Natural killer cell (primary cell): ENCODE measurements around the gene USP3. TPM values are rescaled to one million over a fixed set of nuclear protein-coding genes. Genes with fewer than 3 reads are reported as not detected.
A peak's percentile ranks its signal among the peaks of the same experiment; 100 is the strongest.

Source experiments
- ATAC-seq, 3 donors: fragments of 150-1000 bp in 2 of 3; fragments of 200-7000 bp in 1 of 3; cut with Tn5 transposase; 1 replicate in 1 of 3; 2 replicates in 2 of 3; pipeline ENCODE4 v1.10.0; 2021; ENCODE audit warnings: mild to moderate bottlenecking in 2 of 3, moderate library complexity in 2 of 3
- DNase-seq, 2 donors: peaks; one replicate each; pipeline versions ENCODE4 v3.0.0 to v3.0.0-alpha.2; 2013 to 2021; ENCODE audit warnings: mixed read lengths in 1 of 2
- H3K27ac ChIP-seq: one replicate; pipeline ENCODE4 v1.5.1; 2013; ENCODE audit warnings: mild to moderate bottlenecking, low read length
- H3K27me3 ChIP-seq: one replicate; pipeline ENCODE4 v1.6.1; 2013; ENCODE audit warnings: low read length; ENCODE audit not compliant: control insufficient read depth, insufficient read depth
- H3K36me3 ChIP-seq: one replicate; pipeline ENCODE4 v1.6.1; 2013; ENCODE audit warnings: low read length; ENCODE audit not compliant: control insufficient read depth, insufficient read depth
- H3K4me1 ChIP-seq: one replicate; pipeline ENCODE4 v1.6.1; 2013; ENCODE audit warnings: low read length; ENCODE audit not compliant: control insufficient read depth, insufficient read depth
- H3K4me3 ChIP-seq: one replicate; pipeline ENCODE4 v1.5.1; 2013; ENCODE audit warnings: low read length
- H3K9me3 ChIP-seq: one replicate; pipeline ENCODE4 v1.6.1; 2013; ENCODE audit warnings: low read length; ENCODE audit not compliant: control insufficient read depth, insufficient read depth
- H3K27ac Mint-ChIP-seq, 2 donors: one replicate each; pipeline ENCODE4 v1.8.0; 2022; ENCODE audit warnings: mild to moderate bottlenecking in 2 of 2, mixed read lengths in 2 of 2, moderate library complexity in 1 of 2
- H3K27me3 Mint-ChIP-seq, 2 donors: one replicate each; pipeline ENCODE4 v1.8.0; 2022; ENCODE audit warnings: low read depth in 2 of 2, mixed read lengths in 2 of 2
- H3K36me3 Mint-ChIP-seq: one replicate; pipeline ENCODE4 v1.8.0; 2022; ENCODE audit warnings: mixed read lengths
- H3K4me1 Mint-ChIP-seq, 2 donors: one replicate each; pipeline ENCODE4 v1.8.0; 2022; ENCODE audit warnings: mixed read lengths in 2 of 2
- H3K4me3 Mint-ChIP-seq: one replicate; pipeline ENCODE4 v1.8.0; 2022; ENCODE audit warnings: mild to moderate bottlenecking, moderate library complexity, mixed read lengths
- H3K9me3 Mint-ChIP-seq, 2 donors: one replicate each; pipeline ENCODE4 v1.8.0; 2022; ENCODE audit warnings: mixed read lengths in 2 of 2
- CTCF ChIP-seq: fragments of 200-600 bp; IDR thresholded peaks from one replicate; pipeline ENCODE4 v1.8.0; 2022; ENCODE audit warnings: antibody characterized with exemption
- WGBS: methylation state at CpG from one replicate; pipeline ENCODE4 v1.1.7; 2013; ENCODE audit warnings: missing lambda C conversion rate; ENCODE audit not compliant: insufficient coverage; 5-methylcytosine and 5-hydroxymethylcytosine counted together
- intact Hi-C: fragments of 100-400 bp; cut with micrococcal nuclease; formaldehyde crosslinking; loops from one replicate; pipeline ENCODE4 v1.14.2; 2022
- total RNA-seq, 4 donors: library from RNA; stranded (reverse); fragments of 120-200 nt in 1 of 4; gene quantifications; one replicate each; pipeline versions ENCODE4 v1.2.3 to v1.2.4, GENCODE V29; 2013 to 2022

The USP3 gene
- total RNA-seq, 3 donors from 2014 or later (not counting 1 experiment from before 2014, with no cell fraction given): 163 to 187 (median 169) TPM

GRCh38 chr15:63499175-63499549 is 5.2 kb upstream of the USP3 start:
- Mint-ChIP-seq H3K9me3 (no peaks in the 10 kb centered on the region), H3K27ac (no peak overlapping the region), H3K4me3 (peak overlapping the region; percentile 81), H3K36me3 (no peaks in the 10 kb centered on the region), H3K4me1 (peaks cover 35 to 65% of the 10 kb centered on the region in 2 donors), H3K27me3 (no peaks in the 10 kb centered on the region)
- intact Hi-C loops: loop anchor here (5.0 kb wide), 2 partner anchors 393 to 593 kb away; partner anchors contain the start of gene CIAO2A
- ATAC-seq (no peak), DNase-seq (no peak)
- Histone ChIP-seq H3K36me3 (no peaks in the 10 kb centered on the region), H3K4me1 (peaks cover 92% of the 10 kb centered on the region), H3K27me3 (no peaks in the 10 kb centered on the region), H3K27ac (peak overlapping the region; percentile 99), H3K9me3 (peaks cover 8% of the 10 kb centered on the region), H3K4me3 (no peak overlapping the region)
- 88% methylated on average over 4 of the region's 6 CpGs for WGBS
- no peak for TF ChIP-seq CTCF

- Mint-ChIP-seq H3K9me3 (no peaks in the 10 kb centered on the region), H3K27me3 (no peaks in the 10 kb centered on the region), H3K4me3 (peak overlapping the region; percentile 45), H3K36me3 (no peaks in the 10 kb centered on the region), H3K4me1 (peaks cover 35 to 65% of the 10 kb centered on the region in 2 donors), H3K27ac (no peak overlapping the region)
- Histone ChIP-seq H3K4me1 (peaks cover 88% of the 10 kb centered on the region), H3K27ac (peak overlapping the region; percentile 99), H3K27me3 (no peaks in the 10 kb centered on the region), H3K4me3 (no peak overlapping the region), H3K36me3 (no peaks in the 10 kb centered on the region), H3K9me3 (peaks cover 8% of the 10 kb centered on the region)
- ATAC-seq: no peak
- no peak for DNase-seq
- TF ChIP-seq CTCF: no peak
- whole genome bisulfite sequencing: 97% methylated on average over 4 of the region's 4 CpGs
- intact Hi-C loops: loop anchor here (5.0 kb wide), 3 partner anchors 393 to 593 kb away; partner anchors contain the start of gene CIAO2A
Measured at GRCh38 chr15:63499611-63500010, 4.8 kb upstream of the USP3 start.

- Mint-ChIP-seq H3K4me1 (peaks cover 28 to 61% of the 10 kb centered on the region in 2 donors), H3K9me3 (no peaks in the 10 kb centered on the region), H3K36me3 (no peaks in the 10 kb centered on the region), H3K27me3 (no peaks in the 10 kb centered on the region), H3K4me3 (peak overlapping the region; percentile 30), H3K27ac (no peak overlapping the region)
- ATAC-seq: no peak
- Histone ChIP-seq H3K27ac (peak overlapping the region; percentile 99), H3K36me3 (no peaks in the 10 kb centered on the region), H3K27me3 (no peaks in the 10 kb centered on the region), H3K4me1 (peaks cover 80% of the 10 kb centered on the region), H3K9me3 (peaks cover 8% of the 10 kb centered on the region), H3K4me3 (no peak overlapping the region)
- no peak for TF ChIP-seq CTCF
- intact Hi-C loops: loop anchor here (5.0 kb wide), 1 partner anchor 512 kb away; no protein-coding TSS in a partner anchor
- WGBS: 85% methylated on average over 5 of the region's 8 CpGs
- DNase-seq: no peak
Measured at GRCh38 chr15:63500265-63501250, 3.8 kb upstream of the USP3 start.
